A673 (cell line): ENCODE data around the gene TMEM271. TPM values are rescaled to one million over a fixed set of nuclear protein-coding genes. Genes with fewer than 3 reads are reported as not detected.

Experiments
- BruUV-seq: library from RNA; stranded (reverse); fragments of 400-500 nt; replicated peaks from 2 replicates; lab custom pipeline; 2021; lab: Mats Ljungman, UMichigan
- CTCF ChIA-PET: fragments of 300-600 bp; sonication (Branson Sonifier 250); formaldehyde crosslinking; loops from one replicate; lab custom pipeline; 2022; ENCODE audit warnings: antibody characterized with exemption; lab: Charles Lee
- POLR2A ChIA-PET: fragments of 300-600 bp; sonication (Branson Sonifier 250); formaldehyde crosslinking; loops from one replicate; lab custom pipeline; 2022; ENCODE audit warnings: antibody characterized with exemption; ENCODE audit not compliant: low non-redundant PET; lab: Charles Lee
- DNase-seq: peaks from one replicate; pipeline ENCODE4 v3.0.0-alpha.2; 2015; ENCODE audit warnings: low spot score
- H3K27ac ChIP-seq: fragments of 200-600 bp; sonication (generic); 2 replicates; pipeline ENCODE4 v1.5.1; 2016; ENCODE audit warnings: mixed run types, low read depth, mild to moderate bottlenecking, mixed read lengths, antibody characterized with exemption, low read length; ENCODE audit not compliant: poor library complexity, severe bottlenecking
- H3K27me3 ChIP-seq: fragments of 200-600 bp; sonication (generic); replicated peaks from 2 replicates; pipeline ENCODE4 v1.6.1; 2017; ENCODE audit warnings: mixed run types, low read depth, mild to moderate bottlenecking, mixed read lengths, antibody characterized with exemption, low read length; ENCODE audit not compliant: insufficient read depth, poor library complexity
- H3K36me3 ChIP-seq: fragments of 200-600 bp; sonication (generic); 2 replicates; pipeline ENCODE4 v1.6.1; 2016; ENCODE audit warnings: mixed run types, mild to moderate bottlenecking, mixed read lengths, antibody characterized with exemption, low read length; ENCODE audit not compliant: insufficient read depth, poor library complexity, severe bottlenecking
- H3K4me1 ChIP-seq: fragments of 200-600 bp; sonication (generic); 2 replicates; pipeline ENCODE4 v1.6.1; 2017; ENCODE audit warnings: mixed run types, mild to moderate bottlenecking, mixed read lengths, antibody characterized with exemption, low read length; ENCODE audit not compliant: insufficient read depth, poor library complexity, severe bottlenecking
- H3K4me3 ChIP-seq: fragments of 200-600 bp; sonication (generic); 2 replicates; pipeline ENCODE4 v1.5.1; 2016; ENCODE audit warnings: low read depth, mixed run types, mild to moderate bottlenecking, mixed read lengths, low read length; ENCODE audit not compliant: poor library complexity, severe bottlenecking
- H3K9me3 ChIP-seq: fragments of 200-600 bp; sonication (generic); 2 replicates; pipeline ENCODE4 v1.6.1; 2016; ENCODE audit warnings: mixed run types, low read depth, mild to moderate bottlenecking, mixed read lengths, antibody characterized with exemption, low read length; ENCODE audit not compliant: poor library complexity, severe bottlenecking
- EZH2 ChIP-seq: fragments of 200-600 bp; sonication (generic); IDR thresholded peaks from 2 replicates; pipeline ENCODE4 v1.6.1; 2017; ENCODE audit warnings: borderline replicate concordance, low read depth, mild to moderate bottlenecking, mixed read lengths, antibody characterized with exemption, low read length; ENCODE audit not compliant: poor library complexity, severe bottlenecking
- intact Hi-C: fragments of 100-400 bp; cut with micrococcal nuclease; formaldehyde crosslinking; loops from one replicate; pipeline ENCODE4 v1.10.0; 2022; ENCODE audit not compliant: unreplicated experiment
- total RNA-seq: library from RNA; stranded (reverse); gene quantifications from 2 replicates; pipeline ENCODE4 v1.2.3, GENCODE V29; 2021
- TF ChIP-seq, protein P1 (sequence below): fragments of 300-800, 200-600 bp; sonication (generic); conservative IDR thresholded peaks from 2 replicates; pipeline ENCODE4 v1.5.1; 2017; ENCODE audit warnings: low read depth, mild to moderate bottlenecking, antibody characterized with exemption, low read length, moderate library complexity, mixed read lengths

The TMEM271 gene
- total RNA-seq, 1 experiment from 2014 or later: 3.6 TPM

DNA sequence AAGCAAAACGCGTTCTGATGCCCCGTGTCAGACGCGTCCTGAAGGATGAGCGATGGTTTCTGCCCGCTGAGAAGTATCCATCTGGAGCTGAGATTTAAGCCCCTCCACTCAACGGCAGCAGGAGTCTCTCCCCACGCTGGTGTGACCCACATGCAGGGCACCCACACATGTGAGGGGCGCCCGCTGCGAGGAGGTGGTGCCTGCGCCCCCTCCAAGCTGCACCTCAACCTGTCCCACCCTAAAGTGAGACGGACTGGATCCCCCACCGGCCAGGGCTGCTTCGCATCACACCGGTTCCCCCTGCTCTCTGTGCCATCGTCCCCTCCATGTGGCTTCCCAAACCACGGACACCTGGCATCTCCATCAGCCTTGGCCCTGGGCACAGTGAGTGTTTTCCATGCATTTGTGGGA is 44.8 kb upstream of the TMEM271 start:
- BruUV-seq: no TSS peak
- Histone ChIP-seq H3K4me1 (no peaks in the 10 kb centered on the region), H3K4me3 (no peak overlapping the region), H3K9me3 (no peaks in the 10 kb centered on the region), H3K27ac (no peak overlapping the region), H3K27me3 (no peaks in the 10 kb centered on the region), H3K36me3 (no peaks in the 10 kb centered on the region)
- ChIA-PET CTCF (no interaction called here), POLR2A (no interaction called here)
- intact Hi-C loops: no loop called here
- TF ChIP-seq EZH2: no peak
- TF ChIP-seq, protein P1, sequence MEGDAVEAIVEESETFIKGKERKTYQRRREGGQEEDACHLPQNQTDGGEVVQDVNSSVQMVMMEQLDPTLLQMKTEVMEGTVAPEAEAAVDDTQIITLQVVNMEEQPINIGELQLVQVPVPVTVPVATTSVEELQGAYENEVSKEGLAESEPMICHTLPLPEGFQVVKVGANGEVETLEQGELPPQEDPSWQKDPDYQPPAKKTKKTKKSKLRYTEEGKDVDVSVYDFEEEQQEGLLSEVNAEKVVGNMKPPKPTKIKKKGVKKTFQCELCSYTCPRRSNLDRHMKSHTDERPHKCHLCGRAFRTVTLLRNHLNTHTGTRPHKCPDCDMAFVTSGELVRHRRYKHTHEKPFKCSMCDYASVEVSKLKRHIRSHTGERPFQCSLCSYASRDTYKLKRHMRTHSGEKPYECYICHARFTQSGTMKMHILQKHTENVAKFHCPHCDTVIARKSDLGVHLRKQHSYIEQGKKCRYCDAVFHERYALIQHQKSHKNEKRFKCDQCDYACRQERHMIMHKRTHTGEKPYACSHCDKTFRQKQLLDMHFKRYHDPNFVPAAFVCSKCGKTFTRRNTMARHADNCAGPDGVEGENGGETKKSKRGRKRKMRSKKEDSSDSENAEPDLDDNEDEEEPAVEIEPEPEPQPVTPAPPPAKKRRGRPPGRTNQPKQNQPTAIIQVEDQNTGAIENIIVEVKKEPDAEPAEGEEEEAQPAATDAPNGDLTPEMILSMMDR: no peak
- DNase-seq: no peak

DNA sequence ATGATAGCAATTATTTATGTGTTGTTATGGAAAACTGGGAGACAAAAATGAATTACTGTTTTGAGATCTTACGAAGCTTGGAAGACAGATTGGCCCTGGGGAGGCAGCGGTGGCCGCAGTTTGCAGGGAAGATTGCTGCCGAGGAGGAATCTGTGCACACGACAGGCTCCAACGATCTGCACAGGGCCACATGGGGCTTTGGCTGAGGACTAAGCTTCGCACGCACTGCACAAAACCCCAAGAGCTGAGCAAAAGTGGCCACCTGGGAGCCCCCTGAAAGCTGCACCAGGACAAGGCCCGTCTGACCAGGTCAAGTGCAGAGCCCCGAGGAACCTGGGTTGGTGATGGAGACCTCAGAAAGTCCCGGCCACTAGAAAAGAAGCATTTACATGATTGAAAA is 44.1 kb upstream of the TMEM271 start:
- no peaks in the 10 kb centered on the region for H3K9me3 ChIP-seq
- ChIA-PET CTCF (no interaction called here), POLR2A (no interaction called here)
- intact Hi-C loops: no loop called here
- H3K4me1 ChIP-seq: no peaks in the 10 kb centered on the region
- no TSS peak for BruUV-seq
- TF ChIP-seq EZH2: no peak
- TF ChIP-seq, protein P1: no peak
- H3K36me3 ChIP-seq: no peaks in the 10 kb centered on the region
- H3K4me3 ChIP-seq: no peak overlapping the region
- no peak overlapping the region for H3K27ac ChIP-seq
- no peak for DNase-seq
- no peaks in the 10 kb centered on the region for H3K27me3 ChIP-seq

DNA sequence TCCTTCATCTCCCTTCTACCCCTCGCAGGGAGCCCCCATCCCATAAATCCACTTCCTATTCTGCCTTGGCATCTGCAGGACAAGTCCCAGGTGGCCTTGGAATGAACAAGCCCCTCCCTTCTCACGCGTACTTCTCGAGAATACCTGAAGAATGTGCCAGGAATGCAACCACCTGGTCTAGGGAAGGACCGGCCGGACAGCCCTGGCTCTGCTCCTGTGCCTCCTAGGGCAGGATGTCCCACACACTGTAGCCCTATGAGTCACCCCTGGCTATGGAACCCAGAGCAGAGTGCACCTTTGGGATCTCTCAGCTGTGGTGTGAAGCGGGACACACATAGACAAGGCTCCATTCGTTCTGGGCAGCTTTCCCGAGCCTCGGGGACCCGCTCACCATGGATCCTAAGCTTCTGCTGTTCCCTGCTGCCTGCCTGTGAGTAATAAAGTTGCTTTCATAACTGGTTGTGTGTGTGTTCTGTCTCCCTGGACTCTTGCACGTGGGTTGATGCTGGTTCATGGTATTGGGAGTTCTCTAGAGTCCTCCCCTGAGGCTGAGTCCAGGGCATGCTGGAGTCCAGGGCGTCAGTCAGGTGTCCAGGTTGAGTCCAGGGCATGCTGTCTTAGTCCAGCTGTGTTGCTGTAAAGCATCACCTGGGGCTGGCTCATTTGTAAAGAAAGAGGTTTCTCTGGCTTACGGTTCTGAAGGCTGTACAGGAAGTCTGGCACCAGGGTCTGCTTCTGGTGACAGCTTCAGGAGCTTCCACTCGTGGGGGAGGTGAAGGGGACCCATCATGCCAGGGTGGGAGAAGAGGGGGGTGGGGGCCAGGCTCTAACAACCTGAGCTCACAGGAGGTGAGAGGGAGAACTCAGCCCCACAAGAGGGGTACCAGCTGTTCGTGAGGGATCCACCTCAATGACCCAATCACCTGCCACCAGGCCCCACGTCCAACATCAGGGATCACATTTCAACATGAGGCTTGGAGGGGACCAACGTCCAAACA is 41.8 kb upstream of the TMEM271 start:
- BruUV-seq: no TSS peak
- Histone ChIP-seq H3K36me3 (no peaks in the 10 kb centered on the region), H3K9me3 (no peaks in the 10 kb centered on the region), H3K4me1 (no peaks in the 10 kb centered on the region), H3K27me3 (peaks cover under 1% of the 10 kb centered on the region), H3K4me3 (no peak overlapping the region), H3K27ac (no peak overlapping the region)
- no peak for DNase-seq
- ChIA-PET POLR2A (no interaction called here), CTCF (no interaction called here)
- intact Hi-C loops: no loop called here
- TF ChIP-seq, protein P1: no peak
- no peak for TF ChIP-seq EZH2
